ENCODE results near the gene TMEM219. TPM values are rescaled to one million over a fixed set of nuclear protein-coding genes. Genes with fewer than 3 reads are reported as not detected.

TMEM219 gene
- total RNA-seq, 2 experiments from 2014 or later = 40.0 to 40.2 TPM

- ChIA-PET CTCF (no interaction called here), POLR2A (no interaction called here)
Measured at GRCh38 chr16:29943846-29944799, 17.8 kb upstream of the TMEM219 start.

- ChIA-PET POLR2A (no interaction called here), CTCF (no interaction called here)
Measured at GRCh38 chr16:29947897-29948296, 14.0 kb upstream of the TMEM219 start.

- POLR2A ChIA-PET = no interaction called here
- CTCF ChIA-PET = no interaction called here
Measured at GRCh38 chr16:29950806-29951461, 10.9 kb upstream of the TMEM219 start.

- POLR2A ChIA-PET = interaction anchor here (0.6 kb wide), 1 partner anchor 178 kb away, joined by 3 read pairs; no protein-coding TSS in a partner anchor
- CTCF ChIA-PET = no interaction called here
Measured at GRCh38 chr16:29951625-29952365, 10.1 kb upstream of the TMEM219 start.

GRCh38 chr16:29958756-29959155 lies 3.1 kb upstream of the TMEM219 start:
- CTCF ChIA-PET = no interaction called here
- POLR2A ChIA-PET = no interaction called here

- CTCF ChIA-PET = no interaction called here
- POLR2A ChIA-PET = interaction anchor here (0.6 kb wide), 1 partner anchor 33 kb away, joined by 5 read pairs; the partner anchor contains the start of gene KCTD13
Measured at GRCh38 chr16:29959293-29959692, 2.6 kb upstream of the TMEM219 start.

GRCh38 chr16:29959821-29960220 lies 2.1 kb upstream of the TMEM219 start:
- POLR2A ChIA-PET = interaction anchor here (0.6 kb wide), 1 partner anchor 34 kb away, joined by 5 read pairs; the partner anchor contains the start of gene KCTD13
- CTCF ChIA-PET = interaction anchor here (1.5 to 2.3 kb wide), 2 partner anchors 13 to 73 kb away, joined by 7 to 14 read pairs; partner anchors contain the start of gene TAOK2

GRCh38 chr16:29961127-29961478 lies 776 bp upstream of the TMEM219 start:
- CTCF ChIA-PET = interaction anchor here (0.6 to 2.3 kb wide), 5 partner anchors 12 to 113 kb away, joined by 3 to 14 read pairs (median 7); partner anchors contain the start of gene TAOK2
- POLR2A ChIA-PET = interaction anchor here (0.6 to 1.5 kb wide), 6 partner anchors 12 to 203 kb away, joined by 3 to 10 read pairs (median 5); partner anchors contain the start of genes KCTD13 and TAOK2

- CTCF ChIA-PET = interaction anchor here (0.8 to 2.3 kb wide), 2 partner anchors 10 to 63 kb away, joined by 4 to 14 read pairs; partner anchors contain the start of gene TAOK2
- POLR2A ChIA-PET = interaction anchor here (0.5 to 1.5 kb wide), 4 partner anchors 10 to 1099 kb away, joined by 5 to 10 read pairs (median 7); partner anchors contain the start of genes KCTD13, SH2B1 and TAOK2
Measured at GRCh38 chr16:29962344-29962994, 590 bp downstream of the TMEM219 start.

GRCh38 chr16:29963021-29963743 lies 1.3 kb downstream of the TMEM219 start:
- CTCF ChIA-PET = no interaction called here
- POLR2A ChIA-PET = interaction anchor here (1.2 kb wide), 1 partner anchor 10 kb away, joined by 5 read pairs; the partner anchor contains the start of gene TAOK2

GRCh38 chr16:29968205-29968604 lies 6.3 kb downstream of the TMEM219 start:
- CTCF ChIA-PET = no interaction called here
- POLR2A ChIA-PET = no interaction called here

GRCh38 chr16:29971304-29971703 lies 9.4 kb downstream of the TMEM219 start:
- CTCF ChIA-PET = interaction anchor here (3.0 kb wide), 1 partner anchor 10 kb away, joined by 14 read pairs; the partner anchor contains the start of gene TMEM219
- POLR2A ChIA-PET = no interaction called here

GRCh38 chr16:29972500-29972899 lies 10.6 kb downstream of the TMEM219 start:
- ChIA-PET POLR2A (interaction anchor here (1.3 to 2.2 kb wide), 5 partner anchors 11 to 93 kb away, joined by 5 to 17 read pairs (median 10); partner anchors contain the start of genes ALDOA, ASPHD1, HIRIP3 and INO80E), CTCF (interaction anchor here (1.3 to 3.0 kb wide), 3 partner anchors 11 to 272 kb away, joined by 4 to 14 read pairs (median 5); partner anchors contain the start of gene TMEM219)

- CTCF ChIA-PET = interaction anchor here (1.1 to 3.0 kb wide), 4 partner anchors 12 to 272 kb away, joined by 3 to 14 read pairs (median 4); partner anchors contain the start of genes PAGR1 and TMEM219
- POLR2A ChIA-PET = interaction anchor here (0.6 to 2.2 kb wide), 7 partner anchors 10 to 308 kb away, joined by 4 to 17 read pairs (median 8); partner anchors contain the start of genes ALDOA, ASPHD1, HIRIP3 and INO80E
Measured at GRCh38 chr16:29972992-29973383, 11.1 kb downstream of the TMEM219 start.

- ChIA-PET CTCF (interaction anchor here (1.1 to 3.0 kb wide), 4 partner anchors 12 to 273 kb away, joined by 3 to 14 read pairs (median 4); partner anchors contain the start of genes PAGR1 and TMEM219), POLR2A (interaction anchor here (0.5 to 2.2 kb wide), 8 partner anchors 11 to 308 kb away, joined by 4 to 17 read pairs (median 8); partner anchors contain the start of genes ALDOA, ASPHD1, HIRIP3 and INO80E)
Measured at GRCh38 chr16:29973384-29974246, 11.7 kb downstream of the TMEM219 start, which contains the start of gene TAOK2. TSS of gene TAOK2 (plus strand) at chr16:29973868. CDS start at chr16:29977773, 3,905 bp downstream.
